Upper lobe of right lung (tissue), 1 donor: ENCODE measurements around the gene PTPRG. TPM values are rescaled to one million over a fixed set of nuclear protein-coding genes. Genes with fewer than 3 reads are reported as not detected.
A peak's percentile ranks its signal among the peaks of the same experiment; 100 is the strongest.

Experiments used
- ATAC-seq: fragments of 200-7000 bp; cut with Tn5 transposase; one replicate; pipeline ENCODE4 v1.9.1; 2020; ENCODE audit warnings: mild to moderate bottlenecking, moderate library complexity
- DNase-seq: peaks from one replicate; pipeline ENCODE4 v3.0.0-alpha.2; 2020
- H3K27ac ChIP-seq: fragments of 200-600 bp; one replicate; pipeline ENCODE4 v1.8.0; 2022
- H3K27me3 ChIP-seq: fragments of 200-600 bp; one replicate; pipeline ENCODE4 v1.8.0; 2022; ENCODE audit warnings: mild to moderate bottlenecking
- H3K36me3 ChIP-seq: fragments of 200-600 bp; one replicate; pipeline ENCODE4 v1.8.0; 2022
- H3K4me1 ChIP-seq: fragments of 200-600 bp; one replicate; pipeline ENCODE4 v1.8.0; 2022
- H3K4me3 ChIP-seq: fragments of 200-600 bp; one replicate; pipeline ENCODE4 v1.8.0; 2022; ENCODE audit warnings: mild to moderate bottlenecking
- H3K9me3 ChIP-seq: fragments of 200-600 bp; one replicate; pipeline ENCODE4 v1.8.0; 2022
- CTCF ChIP-seq: fragments of 200-600 bp; IDR thresholded peaks from one replicate; pipeline ENCODE4 v1.8.0; 2022; ENCODE audit warnings: antibody characterized with exemption
- intact Hi-C: fragments of 100-400 bp; cut with DNase I; formaldehyde crosslinking; loops from one replicate; pipeline ENCODE4 v1.11.0; 2022
- total RNA-seq: library from RNA; stranded (reverse); fragmentation: NEBNext Ultra II Directional; extraction: Animal tissue kit (Norgen Biotek cat#: 25700); gene quantifications from one replicate; pipeline ENCODE4 v1.2.1, GENCODE V29; 2021
- donor health status: DM: no; HTN: yes; CAD: no; lungs with severe emphysema.

Gene PTPRG
- total RNA-seq, 1 donor from 2014 or later, result 86.7 TPM

DNA sequence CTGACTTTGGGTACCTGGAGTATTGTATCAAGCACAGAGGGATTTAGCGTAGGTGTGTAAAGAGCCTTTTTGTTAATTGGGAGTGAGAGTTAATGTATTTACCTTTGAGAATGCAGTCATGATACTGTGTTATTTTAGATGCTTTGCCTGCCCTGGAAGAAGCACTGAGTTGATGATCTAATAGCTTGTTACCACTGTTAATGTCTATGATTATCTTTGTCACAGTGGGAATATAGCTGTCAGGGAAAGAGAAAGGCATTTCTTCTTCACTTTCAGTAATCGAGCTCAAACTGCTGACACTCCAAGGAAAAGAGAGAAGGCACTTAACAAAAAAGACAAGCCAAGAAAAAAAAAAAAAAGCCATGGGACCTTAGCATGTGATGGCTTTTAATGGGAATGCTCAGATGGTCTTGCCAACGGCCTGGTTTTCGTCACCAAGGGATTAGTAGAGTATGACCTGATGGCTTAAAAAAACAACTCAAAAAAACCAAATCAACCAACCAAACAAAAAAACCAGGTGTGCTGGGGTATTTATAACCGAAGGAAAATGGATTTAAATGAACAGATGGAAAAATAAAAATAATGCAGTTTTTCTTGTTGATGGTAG, 387.4 kb downstream of the PTPRG start:
- H3K27me3 ChIP-seq, result no peaks in the 10 kb centered on the region
- TF ChIP-seq CTCF, result no peak
- H3K4me1 ChIP-seq, result no peaks in the 10 kb centered on the region
- DNase-seq (no peak), ATAC-seq (no peak)
- intact Hi-C loops, result no loop called here
- H3K36me3 ChIP-seq, result no peaks in the 10 kb centered on the region
- no peak overlapping the region for H3K4me3 ChIP-seq
- H3K27ac ChIP-seq, result no peak overlapping the region
- no peaks in the 10 kb centered on the region for H3K9me3 ChIP-seq

DNA sequence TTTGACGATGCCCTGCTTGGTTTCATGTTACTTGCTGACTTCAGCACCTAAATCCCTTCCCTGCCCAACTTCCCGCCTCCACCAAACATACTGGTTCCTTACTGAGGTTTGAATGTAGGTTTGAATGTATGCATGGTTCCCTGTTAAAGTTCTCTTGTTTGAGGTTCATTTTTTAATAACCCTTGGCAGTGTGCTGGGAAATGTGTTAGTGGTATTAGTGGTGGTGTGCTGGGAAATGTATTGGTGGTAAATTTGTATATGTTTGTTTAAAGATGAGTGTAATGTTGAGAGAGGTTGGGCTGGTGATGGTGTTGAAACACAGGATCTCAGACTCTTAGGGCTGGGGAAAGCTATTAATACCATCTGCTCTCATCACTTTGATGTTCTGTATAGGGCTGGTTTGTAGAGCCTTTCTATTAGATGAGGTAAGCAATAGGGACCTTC, 392.7 kb downstream of the PTPRG start:
- H3K36me3 ChIP-seq, result no peaks in the 10 kb centered on the region
- TF ChIP-seq CTCF, result no peak
- no peaks in the 10 kb centered on the region for H3K27me3 ChIP-seq
- DNase-seq (no peak), ATAC-seq (no peak)
- no peak overlapping the region for H3K4me3 ChIP-seq
- intact Hi-C loops, result no loop called here
- H3K4me1 ChIP-seq, result peaks cover 11% of the 10 kb centered on the region
- H3K27ac ChIP-seq, result no peak overlapping the region
- H3K9me3 ChIP-seq, result no peaks in the 10 kb centered on the region

DNA sequence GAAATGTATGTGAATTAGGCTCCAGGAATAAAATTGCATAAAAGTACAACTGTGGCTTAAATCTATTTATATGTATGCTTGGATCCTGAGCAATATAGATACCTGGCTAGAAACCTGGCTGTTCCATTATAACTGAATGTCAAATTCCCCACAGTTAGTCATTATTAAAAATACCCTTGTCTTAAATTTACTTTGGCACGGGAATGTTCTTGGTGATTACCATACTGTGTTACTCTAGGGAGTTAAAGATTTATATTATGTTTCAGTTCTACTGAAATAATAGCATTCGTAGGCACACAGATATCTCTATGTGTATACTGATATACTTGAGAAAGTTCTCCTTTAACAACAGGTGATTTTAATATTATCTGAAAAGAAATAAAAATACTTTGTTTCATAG, 394.1 kb downstream of the PTPRG start:
- ATAC-seq, result no peak
- Histone ChIP-seq H3K4me3 (no peak overlapping the region), H3K27ac (no peak overlapping the region), H3K36me3 (no peaks in the 10 kb centered on the region), H3K27me3 (no peaks in the 10 kb centered on the region), H3K9me3 (no peaks in the 10 kb centered on the region), H3K4me1 (peaks cover 11% of the 10 kb centered on the region)
- intact Hi-C loops, result no loop called here
- TF ChIP-seq CTCF, result no peak
- DNase-seq, result no peak

GRCh38 chr3:61956236-61956635, 394.9 kb downstream of the PTPRG start:
- H3K4me3 ChIP-seq, result no peak overlapping the region
- H3K27ac ChIP-seq, result no peak overlapping the region
- peak; percentile 27 for ATAC-seq
- peaks cover 11% of the 10 kb centered on the region for H3K4me1 ChIP-seq
- TF ChIP-seq CTCF, result no peak
- intact Hi-C loops, result no loop called here
- no peaks in the 10 kb centered on the region for H3K36me3 ChIP-seq
- no peaks in the 10 kb centered on the region for H3K9me3 ChIP-seq
- DNase-seq, result no peak
- no peaks in the 10 kb centered on the region for H3K27me3 ChIP-seq

DNA sequence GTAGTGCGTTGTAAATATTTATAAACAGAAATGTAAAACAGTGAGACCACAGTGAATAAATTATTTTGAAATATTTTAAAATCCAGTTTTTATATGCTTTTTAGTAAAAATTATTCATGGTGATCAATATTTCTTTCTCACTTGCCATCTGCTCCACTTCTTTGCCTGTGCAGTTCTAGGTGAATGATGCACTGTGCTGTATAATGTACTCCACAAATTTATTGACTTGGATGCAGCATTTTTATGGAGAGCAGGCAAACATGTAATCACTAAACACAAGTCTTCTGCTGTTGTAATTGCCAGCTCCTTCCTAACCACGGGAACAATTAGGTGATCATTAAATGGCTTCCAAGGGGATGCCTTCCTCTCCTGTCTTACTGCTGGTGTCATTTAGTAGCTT, 395.9 kb downstream of the PTPRG start:
- H3K4me1 ChIP-seq, result peaks cover 11% of the 10 kb centered on the region
- no peak overlapping the region for H3K4me3 ChIP-seq

More for the DNA sequence above, 395.9 kb downstream of the PTPRG start:
- ATAC-seq (no peak), DNase-seq (no peak)
- intact Hi-C loops, result no loop called here
- TF ChIP-seq CTCF, result no peak
- H3K27me3 ChIP-seq, result no peaks in the 10 kb centered on the region
- no peak overlapping the region for H3K27ac ChIP-seq
- H3K36me3 ChIP-seq, result no peaks in the 10 kb centered on the region
- H3K9me3 ChIP-seq, result no peaks in the 10 kb centered on the region
